ENCODE data around the gene CD2AP. TPM values are rescaled to one million over a fixed set of nuclear protein-coding genes. Genes with fewer than 3 reads are reported as not detected.

Gene CD2AP
- total and polyA plus RNA-seq, 2 of the 8 experiments (the other 6 are each of a cell fraction or from before 2014, with no cell fraction given) = 8.6 to 75.6 TPM

DNA sequence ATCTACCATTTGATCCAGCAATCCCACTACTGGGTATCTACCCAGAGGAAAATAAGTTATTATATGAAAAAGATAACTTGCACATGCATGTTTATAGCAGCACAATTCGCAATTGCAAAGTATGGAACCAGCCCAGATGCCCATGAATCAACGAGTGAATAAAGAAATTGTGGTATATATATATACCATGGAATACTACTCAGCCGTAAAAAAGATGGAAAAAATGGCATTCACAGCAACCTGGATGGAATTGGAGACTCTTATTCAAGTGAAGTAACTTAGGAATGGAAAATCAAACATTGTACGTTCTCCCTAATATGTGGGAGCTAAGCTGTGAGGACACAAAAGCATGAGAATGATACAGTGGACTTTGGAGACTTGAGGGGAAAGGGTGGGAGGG lies 120.8 kb downstream of the CD2AP start:
- 90% methylated on average over 4 of the region's 4 CpGs; no CpG with 5 or more reads in 1 of the 2 experiments for WGBS, 2 experiments (ENCODE audit: extremely low coverage in 1 of 2, insufficient coverage in 1 of 2, insufficient read length in 1 of 2, insufficient replicate concordance in 2 of 2, low coverage in 1 of 2, low lambda C conversion rate in 2 of 2, missing lambda C conversion rate in 1 of 2)
- Histone ChIP-seq H2AK5ac (ENCODE audit: low read depth, low read length) (no peak overlapping the region), H2BK15ac (ENCODE audit: low read length) (no peak overlapping the region), H3K4ac (replicated peaks; ENCODE audit: insufficient read length, low read depth, low read length) (no peak overlapping the region), H3K27me3 (replicated peaks in 1 of 4; ENCODE audit: control insufficient read depth in 3 of 4, extremely low read depth in 1 of 4, insufficient read depth in 3 of 4, low read length in 3 of 4) (no peaks in the 10 kb centered on the region), H3K18ac (ENCODE audit: extremely low read depth, low read length) (no peak overlapping the region), H3K79me2 (ENCODE audit: control insufficient read depth in 1 of 2, insufficient read depth in 2 of 2, low read length in 2 of 2) (no peaks in the 10 kb centered on the region), H3K56ac (replicated peaks; ENCODE audit: insufficient read length, low read depth, low read length) (no peak overlapping the region), H4K91ac (replicated peaks; ENCODE audit: insufficient read length, low read length) (no peak overlapping the region), H3K4me3 (ENCODE audit: extremely low read depth in 1 of 4, insufficient read depth in 2 of 4, low read depth in 3 of 4, low read length in 4 of 4) (no peak overlapping the region), H3K9me3 (ENCODE audit: insufficient read depth in 2 of 2, low read depth in 1 of 2, low read length in 1 of 2) (no peaks in the 10 kb centered on the region; a peak in 1 of 4 replicates), H2AFZ (ENCODE audit: low read length) (no peak overlapping the region), H3K4me1 (replicated peaks in 1 of 4; ENCODE audit: control insufficient read depth in 3 of 4, insufficient read depth in 4 of 4, low read length in 3 of 4) (no peaks in the 10 kb centered on the region), H3K23ac (ENCODE audit: insufficient read length) (no peak overlapping the region), H4K8ac (ENCODE audit: extremely low read depth, insufficient read depth, low read length) (no peak overlapping the region), H3K23me2 (ENCODE audit: low read depth, low read length) (no peaks in the 10 kb centered on the region), H3K9ac (replicated peaks in 1 of 4; ENCODE audit: extremely low read depth in 1 of 4, low read depth in 3 of 4, low read length in 3 of 4) (no peak overlapping the region), H4K5ac (ENCODE audit: insufficient read length, low read depth, low read length) (no peak overlapping the region), H3K27ac (ENCODE audit: low read depth, low read length) (no peak overlapping the region), H2BK20ac (ENCODE audit: low read length) (no peak overlapping the region), H3K79me1 (ENCODE audit: low read depth, low read length) (no peaks in the 10 kb centered on the region), H2BK120ac (replicated peaks; ENCODE audit: low read depth, low read length) (no peak overlapping the region), H3K36me3 (ENCODE audit: control insufficient read depth in 2 of 4, insufficient read depth in 4 of 4, low read length in 3 of 4) (peaks cover 7 to 46% (median 25%) of the 10 kb centered on the region in 4 experiments), H4K20me1 (replicated peaks in 1 of 2; ENCODE audit: control insufficient read depth in 1 of 2, insufficient read depth in 2 of 2, low read length in 2 of 2) (no peaks in the 10 kb centered on the region), H2BK12ac (ENCODE audit: low read depth, low read length) (no peak overlapping the region), H3K14ac (ENCODE audit: insufficient read length) (no peak overlapping the region), H2BK5ac (ENCODE audit: low read depth, low read length) (no peak overlapping the region), H3K4me2 (ENCODE audit: insufficient read depth in 1 of 2, low read depth in 2 of 2, low read length in 2 of 2) (no peak overlapping the region)
- DNase-seq (ENCODE audit: low read depth in 1 of 2, low spot score in 2 of 2) (no peak), FAIRE-seq (no peak)
- POLR2A ChIA-PET (ENCODE audit: partially characterized antibody) = no interaction called here
- CTCF ChIA-PET (ENCODE audit: partially characterized antibody) = interaction anchor here (0.6 kb wide), 1 partner anchor 120 kb away, joined by 3 read pairs; no protein-coding TSS in a partner anchor
- TF ChIP-seq BCL11A (IDR thresholded peaks at IDR 0.05; ENCODE audit: low read depth in 2 of 2, low read length in 2 of 2) (no peak), SIRT6 (IDR thresholded peaks at IDR 0.05; ENCODE audit: low read length) (no peak), MAFK (IDR thresholded peaks at IDR 0.05; ENCODE audit: low read depth, low read length) (no peak), NANOG (IDR thresholded peaks at IDR 0.05; ENCODE audit: insufficient read depth, low read depth, low read length, poor library complexity, severe bottlenecking) (no peak), EP300 (IDR thresholded peaks at IDR 0.05; ENCODE audit: borderline replicate concordance in 1 of 2, low read depth in 2 of 2, low read length in 2 of 2) (no peak), TEAD4 (IDR thresholded peaks at IDR 0.05; ENCODE audit: low read depth, low read length) (no peak), ASH2L (IDR thresholded peaks at IDR 0.05; ENCODE audit: low read length) (no peak), YY1 (IDR thresholded peaks at IDR 0.05; ENCODE audit: low read depth, low read length) (no peak), RFX5 (IDR thresholded peaks at IDR 0.05; ENCODE audit: borderline replicate concordance, low read depth, low read length) (no peak), GTF2F1 (IDR thresholded peaks at IDR 0.05; ENCODE audit: borderline replicate concordance, low read depth, low read length) (no peak), RBBP5 (IDR thresholded peaks at IDR 0.05; ENCODE audit: borderline replicate concordance, low read depth, low read length) (no peak), TAF1 (IDR thresholded peaks at IDR 0.05; ENCODE audit: low read depth, low read length) (no peak), TAF7 (optimal IDR thresholded peaks at IDR 0.05; ENCODE audit: borderline replicate concordance, low read depth, low read length) (no peak), CHD1 (IDR thresholded peaks at IDR 0.05; ENCODE audit: low read depth, low read length) (no peak)
